Neuronal stem cell (in vitro differentiated cells): ENCODE results near the gene ZNF816.

Experiments
- DNase-seq: peaks from one replicate; pipeline ENCODE4 v3.0.0-alpha.2; 2013; ENCODE audit warnings: low spot score
- H2AFZ ChIP-seq: one replicate; pipeline ENCODE4 v1.6.1; 2013; ENCODE audit warnings: mild to moderate bottlenecking, low read length, inconsistent platforms
- H2AK5ac ChIP-seq: 2 replicates; pipeline ENCODE4 v1.6.1; 2013; ENCODE audit warnings: low read depth, mild to moderate bottlenecking, inconsistent platforms, low read length, moderate library complexity, mixed read lengths
- H2BK120ac ChIP-seq: 2 replicates; pipeline ENCODE4 v1.6.1; 2013; ENCODE audit warnings: low read depth, mild to moderate bottlenecking, inconsistent platforms, low read length, moderate library complexity, mixed read lengths
- H2BK12ac ChIP-seq: one replicate; pipeline ENCODE4 v1.6.1; 2013; ENCODE audit warnings: low read length, inconsistent platforms
- H2BK15ac ChIP-seq: 2 replicates; pipeline ENCODE4 v1.6.1; 2013; ENCODE audit warnings: mild to moderate bottlenecking, low read length, inconsistent platforms, mixed read lengths
- H2BK5ac ChIP-seq: one replicate; pipeline ENCODE4 v1.6.1; 2013; ENCODE audit warnings: inconsistent platforms, mild to moderate bottlenecking, low read length, moderate library complexity
- H3K14ac ChIP-seq: one replicate; pipeline ENCODE4 v1.6.1; 2013; ENCODE audit warnings: low read length, inconsistent platforms
- H3K18ac ChIP-seq: 2 replicates; pipeline ENCODE4 v1.6.1; 2013; ENCODE audit warnings: low read length, inconsistent platforms
- H3K23ac ChIP-seq: 2 replicates; pipeline ENCODE4 v1.6.1; 2013; ENCODE audit warnings: low read depth, mild to moderate bottlenecking, mixed read lengths, low read length, inconsistent platforms; ENCODE audit not compliant: poor library complexity
- H3K27ac ChIP-seq: replicated peaks from 3 replicates; pipeline ENCODE4 v1.5.1; 2013; ENCODE audit warnings: low read length, inconsistent platforms
- H3K27me3 ChIP-seq, 3 experiments: 2 replicates each; pipeline ENCODE4 v1.6.1; 2013; ENCODE audit warnings: low read length in 3 of 3, mild to moderate bottlenecking in 2 of 3, inconsistent platforms in 1 of 3, low read depth in 1 of 3, mixed read lengths in 1 of 3, moderate library complexity in 1 of 3; ENCODE audit not compliant: control insufficient read depth in 3 of 3, insufficient read depth in 3 of 3
- H3K36me3 ChIP-seq, 2 donors: replicated peaks in 1 of 2; 2 replicates each; pipeline ENCODE4 v1.6.1; 2013; ENCODE audit warnings: low read length in 2 of 2; ENCODE audit not compliant: control insufficient read depth in 2 of 2, insufficient read depth in 2 of 2
- H3K4ac ChIP-seq: 2 replicates; pipeline ENCODE4 v1.6.1; 2013; ENCODE audit warnings: inconsistent platforms, mild to moderate bottlenecking, low read length, moderate library complexity
- H3K4me1 ChIP-seq, 2 donors: 1 replicate in 1 of 2; 2 replicates in 1 of 2; pipeline ENCODE4 v1.6.1; 2013; ENCODE audit warnings: low read length in 2 of 2, low read depth in 1 of 2; ENCODE audit not compliant: control insufficient read depth in 2 of 2, insufficient read depth in 1 of 2
- H3K4me2 ChIP-seq: one replicate; pipeline ENCODE4 v1.6.1; 2013; ENCODE audit warnings: mild to moderate bottlenecking, low read length, inconsistent platforms; ENCODE audit not compliant: insufficient read depth, poor library complexity, severe bottlenecking
- H3K4me3 ChIP-seq, 2 donors: 2 replicates each; pipeline ENCODE4 v1.5.1; 2013; ENCODE audit warnings: low read length in 2 of 2, mild to moderate bottlenecking in 2 of 2, inconsistent platforms in 1 of 2, moderate library complexity in 1 of 2
- H3K79me1 ChIP-seq: one replicate; pipeline ENCODE4 v1.6.1; 2013; ENCODE audit warnings: low read depth, mild to moderate bottlenecking, inconsistent platforms, low read length, moderate library complexity
- H3K9ac ChIP-seq: one replicate; pipeline ENCODE4 v1.6.1; 2013; ENCODE audit warnings: mild to moderate bottlenecking, low read depth, low read length, inconsistent platforms; ENCODE audit not compliant: poor library complexity
- H3K9me3 ChIP-seq, 2 donors: replicated peaks in 1 of 2; 2 replicates each; pipeline versions ENCODE3 to v1.6.1; 2013; ENCODE audit warnings: low read length in 2 of 2, mild to moderate bottlenecking in 2 of 2, inconsistent platforms in 1 of 2, low read depth in 1 of 2, mixed read lengths in 1 of 2, moderate library complexity in 1 of 2; ENCODE audit not compliant: control insufficient read depth in 2 of 2, insufficient read depth in 1 of 2
- H4K8ac ChIP-seq: one replicate; pipeline ENCODE4 v1.6.1; 2013; ENCODE audit warnings: low read depth, mild to moderate bottlenecking, inconsistent platforms, low read length, moderate library complexity
- H4K91ac ChIP-seq: one replicate; pipeline ENCODE4 v1.6.1; 2013; ENCODE audit warnings: low read length, low read depth, mild to moderate bottlenecking, inconsistent platforms; ENCODE audit not compliant: poor library complexity
- WGBS, 2 donors: extraction: QIAGEN DNeasy Blood & Tissue Kit; methylation state at CpG; one replicate each; pipeline ENCODE4 v1.1.7; 2013; ENCODE audit warnings: missing lambda C conversion rate in 2 of 2, mixed read lengths in 1 of 2; ENCODE audit not compliant: insufficient read length in 2 of 2, insufficient replicate concordance in 1 of 2; ENCODE audit errors: extremely low coverage in 2 of 2; 5-methylcytosine and 5-hydroxymethylcytosine counted together

Gene ZNF816

GRCh38 chr19:52997975-52998374 lies 35.3 kb upstream of the ZNF816 start:
- H2BK15ac ChIP-seq: no peak overlapping the region

GRCh38 chr19:52995711-52996110 lies 33.0 kb upstream of the ZNF816 start:
- H3K36me3 ChIP-seq: no peaks in the 10 kb centered on the region
- H3K27ac ChIP-seq: no peak overlapping the region
- H3K79me1 ChIP-seq: no peaks in the 10 kb centered on the region
- H3K18ac ChIP-seq: no peak overlapping the region
- no peak overlapping the region for H2AFZ ChIP-seq
- H2BK120ac ChIP-seq: no peak overlapping the region
- no peak overlapping the region for H2AK5ac ChIP-seq
- H4K8ac ChIP-seq: no peak overlapping the region
- H3K4ac ChIP-seq: no peak overlapping the region
- H4K91ac ChIP-seq: no peak overlapping the region
- H3K27me3 ChIP-seq: peaks cover 0 to 2% (median 0%) of the 10 kb centered on the region in 3 experiments
- no peak overlapping the region for H3K9ac ChIP-seq
- peaks cover 0 to 19% of the 10 kb centered on the region in 2 donors for H3K9me3 ChIP-seq
- no CpG with 5 or more reads among the region's 7 CpGs for WGBS, 2 donors
- H2BK12ac ChIP-seq: no peak overlapping the region
- no peak overlapping the region for H2BK15ac ChIP-seq
- H2BK5ac ChIP-seq: no peak overlapping the region
- peaks cover 0 to 7% of the 10 kb centered on the region in 2 donors for H3K4me1 ChIP-seq
- DNase-seq: no peak
- no peak overlapping the region for H3K4me3 ChIP-seq
- no peak overlapping the region for H3K23ac ChIP-seq
- no peak overlapping the region for H3K14ac ChIP-seq
- no peak overlapping the region for H3K4me2 ChIP-seq

More at GRCh38 chr19:52997975-52998374, 35.3 kb upstream of the ZNF816 start:
- H3K23ac ChIP-seq: no peak overlapping the region
- H3K9me3 ChIP-seq: peaks cover 0 to 13% of the 10 kb centered on the region in 2 donors
- no peak overlapping the region for H2AFZ ChIP-seq
- H2BK120ac ChIP-seq: no peak overlapping the region
- H3K4ac ChIP-seq: no peak overlapping the region
- H2BK12ac ChIP-seq: no peak overlapping the region
- H3K4me3 ChIP-seq: no peak overlapping the region
- H3K27ac ChIP-seq: no peak overlapping the region
- no peaks in the 10 kb centered on the region for H3K4me1 ChIP-seq
- H3K4me2 ChIP-seq: no peak overlapping the region
- no peak overlapping the region for H4K91ac ChIP-seq
- H3K14ac ChIP-seq: no peak overlapping the region
- no peak overlapping the region for H3K18ac ChIP-seq
- no peaks in the 10 kb centered on the region for H3K27me3 ChIP-seq
- no peak overlapping the region for H2BK5ac ChIP-seq
- H4K8ac ChIP-seq: no peak overlapping the region
- no peak overlapping the region for H2AK5ac ChIP-seq
- H3K36me3 ChIP-seq: no peaks in the 10 kb centered on the region
- no peak overlapping the region for H3K9ac ChIP-seq
- no CpG with 5 or more reads among the region's 9 CpGs for WGBS, 2 donors
- no peaks in the 10 kb centered on the region for H3K79me1 ChIP-seq
- no peak for DNase-seq

GRCh38 chr19:52993342-52994178 lies 30.9 kb upstream of the ZNF816 start:
- Histone ChIP-seq H3K23ac (no peak overlapping the region), H2AK5ac (no peak overlapping the region), H2BK12ac (no peak overlapping the region), H3K4me2 (peak overlapping the region; percentile 76), H3K27me3 (peaks cover 0 to 2% (median 0%) of the 10 kb centered on the region in 3 experiments), H3K14ac (no peak overlapping the region), H2BK5ac (no peak overlapping the region), H3K18ac (peak overlapping the region; percentile 83), H3K9ac (no peak overlapping the region), H3K27ac (peak overlapping the region; percentile 79), H2AFZ (peak overlapping the region; percentile 83), H3K36me3 (peaks cover 0 to 5% of the 10 kb centered on the region in 2 donors), H3K4me3 (peak overlapping the region; percentile 34 to 74), H3K9me3 (peaks cover 0 to 19% of the 10 kb centered on the region in 2 donors), H2BK120ac (no peak overlapping the region), H3K79me1 (no peaks in the 10 kb centered on the region), H4K8ac (no peak overlapping the region), H4K91ac (no peak overlapping the region), H3K4me1 (peaks cover 0 to 7% of the 10 kb centered on the region in 2 donors), H2BK15ac (peak overlapping the region; percentile 83), H3K4ac (no peak overlapping the region)
- peak; percentile 87 for DNase-seq
- no CpG with 5 or more reads among the region's 50 CpGs for WGBS, 2 donors
